MG63 (cell line): ENCODE results near the gene EIF2S1. TPM values are rescaled to one million over a fixed set of nuclear protein-coding genes. Genes with fewer than 3 reads are reported as not detected.
"Not testable (repeated sequence)": the region's sequence is repeated elsewhere in the genome, so short reads cannot be mapped to it uniquely, and the experiment has no call there.

Source experiments
- DNase-seq: peaks from one replicate; pipeline ENCODE4 v3.0.0-alpha.2; 2020
- H3K27me3 ChIP-seq: fragments of 250-450 bp; sonication (Bioruptor Pico); 2 replicates; pipeline ENCODE4 v1.5.1; 2020; ENCODE audit warnings: mild to moderate bottlenecking, moderate library complexity
- H3K36me3 ChIP-seq: fragments of 250-450 bp; sonication (Bioruptor Pico); 2 replicates; pipeline ENCODE4 v1.5.1; 2020; ENCODE audit warnings: mild to moderate bottlenecking, moderate library complexity
- H3K4me3 ChIP-seq: fragments of 250-450 bp; sonication (Bioruptor Pico); 2 replicates; pipeline ENCODE4 v1.5.1; 2020; ENCODE audit warnings: mild to moderate bottlenecking, moderate library complexity
- H3K9me3 ChIP-seq: fragments of 250-450 bp; sonication (Bioruptor Pico); 2 replicates; pipeline ENCODE4 v1.5.1; 2020; ENCODE audit warnings: mild to moderate bottlenecking, moderate library complexity
- total RNA-seq: library from RNA; depleted of rRNA; stranded (reverse); fragments of >200 nt; shearing (Covaris generic); gene quantifications from 2 replicates; pipeline ENCODE4 v1.2.3, GENCODE V29; 2014; ENCODE audit warnings: low replicate concordance; rRNA removed

EIF2S1 gene
- total RNA-seq = 284 and 534 TPM in 2 replicates

DNA sequence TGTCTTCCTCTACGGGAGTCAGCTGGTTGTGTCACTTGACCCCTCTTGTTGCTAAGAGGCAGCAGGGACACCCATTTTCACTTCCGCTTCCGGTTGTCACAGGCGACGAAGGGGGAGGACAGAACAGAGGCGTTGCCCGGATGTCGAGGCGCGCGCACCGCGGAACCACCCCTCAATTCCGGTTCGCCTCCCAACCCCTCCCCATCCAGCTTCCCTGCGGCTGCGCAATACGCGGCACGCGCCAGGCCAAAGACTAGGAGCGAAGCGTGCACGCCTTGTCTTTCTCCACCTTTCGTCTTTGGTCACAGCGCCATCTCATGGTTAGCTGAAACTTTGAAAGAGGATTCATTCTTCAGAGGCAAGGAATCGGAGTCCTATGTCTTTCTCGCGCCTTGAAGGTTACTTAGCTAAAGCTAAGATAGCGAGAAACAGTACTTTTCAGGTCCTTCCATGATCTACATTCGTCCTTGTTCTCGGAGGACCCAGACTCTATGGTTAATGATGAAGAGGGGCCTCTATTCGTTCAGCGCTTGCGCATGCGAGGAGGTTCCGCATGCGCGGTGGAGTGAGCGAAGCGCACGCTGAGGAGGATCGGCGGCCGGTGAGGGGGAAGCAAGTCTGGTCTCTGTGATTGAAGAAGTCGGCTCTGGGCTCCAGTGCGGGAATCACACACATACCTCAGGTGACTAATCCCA is at the start of gene EIF2S1, which contains the start of gene ATP6V1D:
Gene EIF2S1 (plus strand): TSS at position 554 of the 695 bp plus-strand sequence. CDS start 4,440 bp downstream, outside the sequence.
Gene ATP6V1D (minus strand): TSS at position 30 of the 695 bp plus-strand sequence. CDS start 106 bp downstream, outside the sequence.
- Histone ChIP-seq H3K9me3 (no peaks in the 10 kb centered on the region), H3K36me3 (peaks cover 29% of the 10 kb centered on the region), H3K27me3 (no peaks in the 10 kb centered on the region), H3K4me3 (peak within 1 kb of the TSS; percentile 78)
- DNase-seq = peak; percentile 96

DNA sequence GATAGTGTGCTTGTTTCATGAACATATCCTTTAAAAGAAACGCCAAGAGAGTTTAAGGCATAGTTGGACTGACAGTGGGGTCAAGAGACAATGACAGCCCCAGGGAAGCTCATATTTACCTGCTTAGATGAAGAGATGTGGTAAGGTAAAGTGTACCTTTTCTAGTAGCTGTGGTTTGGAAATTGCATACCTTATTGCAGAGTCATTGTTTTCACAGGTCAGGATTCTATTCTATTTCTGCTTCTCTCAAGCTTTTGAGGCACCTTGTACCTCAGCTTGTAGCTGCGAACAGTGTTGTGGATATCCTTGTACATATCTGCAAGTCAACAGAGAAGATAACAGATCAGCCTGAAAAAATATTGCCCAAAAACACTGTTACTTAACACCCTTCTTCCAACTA is 48.3 kb upstream of the EIF2S1 start:
- Histone ChIP-seq H3K9me3 (no peaks in the 10 kb centered on the region), H3K4me3 (no peak overlapping the region), H3K27me3 (no peaks in the 10 kb centered on the region), H3K36me3 (no peaks in the 10 kb centered on the region)
- DNase-seq = no peak

DNA sequence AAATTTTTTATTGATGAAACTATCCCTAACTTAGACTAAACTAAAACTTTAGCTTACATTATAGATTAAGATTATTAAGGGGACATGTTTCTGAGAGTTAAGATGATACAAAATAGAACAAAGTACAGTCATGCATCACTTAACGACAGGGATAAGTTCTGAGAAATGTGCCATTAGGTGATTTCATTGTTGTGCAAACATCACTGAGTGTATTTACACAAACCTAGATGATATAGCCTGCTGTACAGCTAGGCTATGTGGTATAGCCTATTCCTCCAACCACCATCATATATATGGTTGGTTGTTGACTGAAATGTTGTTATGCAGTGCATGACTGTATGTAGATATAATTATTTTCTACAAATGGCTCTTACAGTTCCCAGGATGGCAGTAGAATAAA is 47.0 kb upstream of the EIF2S1 start:
- H3K27me3 ChIP-seq = no peaks in the 10 kb centered on the region
- no peaks in the 10 kb centered on the region for H3K9me3 ChIP-seq

GRCh38 chr14:67317822-67318221 is 42.3 kb upstream of the EIF2S1 start:
- H3K9me3 ChIP-seq = no peaks in the 10 kb centered on the region
- no peak for DNase-seq
- no peak overlapping the region for H3K4me3 ChIP-seq
- H3K27me3 ChIP-seq = no peaks in the 10 kb centered on the region
- peaks cover 4% of the 10 kb centered on the region; the same call in 1 of the 2 replicates for H3K36me3 ChIP-seq

More for the DNA sequence above, 47.0 kb upstream of the EIF2S1 start:
- no peak overlapping the region for H3K4me3 ChIP-seq
- H3K36me3 ChIP-seq = peaks cover 4% of the 10 kb centered on the region; the same call in 1 of the 2 replicates
- DNase-seq = no peak

GRCh38 chr14:67319142-67319541 is 41.0 kb upstream of the EIF2S1 start:
- Histone ChIP-seq H3K4me3 (no peak overlapping the region), H3K9me3 (no peaks in the 10 kb centered on the region), H3K27me3 (no peaks in the 10 kb centered on the region), H3K36me3 (peaks cover 4% of the 10 kb centered on the region; the same call in 1 of the 2 replicates)
- no peak for DNase-seq

DNA sequence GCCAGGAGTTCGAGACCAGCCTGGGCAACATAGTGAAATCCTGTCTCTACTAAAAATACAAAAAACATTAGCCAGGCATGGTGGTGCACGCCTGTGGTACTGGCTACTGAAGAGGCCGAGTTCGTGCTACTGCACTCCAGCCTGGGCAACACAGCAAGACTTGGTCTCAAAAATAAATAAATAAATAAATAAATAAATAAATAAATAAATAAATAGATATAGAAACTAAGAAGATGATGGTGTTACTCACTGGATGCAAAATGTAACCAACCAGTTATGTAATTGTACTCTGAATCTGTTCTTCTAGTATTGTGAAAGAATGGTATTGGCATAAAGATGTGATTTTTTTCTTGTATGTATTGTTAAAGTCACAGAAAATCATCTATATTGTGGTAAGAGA is 30.5 kb upstream of the EIF2S1 start:
- peaks cover 13% of the 10 kb centered on the region for H3K36me3 ChIP-seq
- not testable (repeated sequence) for H3K9me3 ChIP-seq, DNase-seq, H3K4me3 ChIP-seq, H3K27me3 ChIP-seq

DNA sequence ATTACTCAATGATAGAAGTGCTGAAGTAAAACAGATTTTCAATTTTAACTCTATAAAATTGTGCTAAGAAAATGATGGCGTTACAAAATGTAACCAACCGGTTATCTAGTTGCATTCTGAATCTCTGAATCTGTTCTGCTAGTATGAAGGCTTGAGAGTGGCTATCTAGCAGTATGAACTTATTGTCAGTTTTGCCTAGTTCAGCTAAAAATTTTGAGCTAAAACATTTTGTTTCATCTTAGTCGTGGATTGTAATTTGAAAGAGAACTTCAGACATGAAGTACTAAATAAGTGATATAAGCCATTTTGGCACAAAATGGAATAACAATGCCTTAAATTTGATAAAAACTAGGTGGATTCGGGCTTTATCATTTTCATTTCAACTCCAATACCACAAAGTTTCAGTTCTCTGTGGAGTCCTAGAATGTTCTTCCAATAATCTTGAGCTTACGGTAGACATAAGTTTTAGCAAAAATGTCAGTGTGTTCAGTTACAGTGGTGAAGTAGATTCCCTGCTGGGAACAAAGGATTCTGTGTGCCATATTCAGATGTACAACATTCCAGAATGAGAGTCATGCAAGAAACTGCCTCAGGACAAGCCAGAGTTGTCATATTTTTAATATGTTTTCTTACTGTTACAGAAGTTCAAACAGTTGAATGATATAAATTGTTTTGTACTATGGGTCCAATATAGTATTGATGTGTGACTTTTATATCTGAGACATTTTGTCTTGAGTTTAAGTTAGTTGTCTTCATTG is 28.6 kb upstream of the EIF2S1 start:
- Histone ChIP-seq H3K36me3 (peaks cover 16% of the 10 kb centered on the region), H3K4me3 (no peak overlapping the region), H3K9me3 (no peaks in the 10 kb centered on the region), H3K27me3 (no peaks in the 10 kb centered on the region)
- DNase-seq = no peak

DNA sequence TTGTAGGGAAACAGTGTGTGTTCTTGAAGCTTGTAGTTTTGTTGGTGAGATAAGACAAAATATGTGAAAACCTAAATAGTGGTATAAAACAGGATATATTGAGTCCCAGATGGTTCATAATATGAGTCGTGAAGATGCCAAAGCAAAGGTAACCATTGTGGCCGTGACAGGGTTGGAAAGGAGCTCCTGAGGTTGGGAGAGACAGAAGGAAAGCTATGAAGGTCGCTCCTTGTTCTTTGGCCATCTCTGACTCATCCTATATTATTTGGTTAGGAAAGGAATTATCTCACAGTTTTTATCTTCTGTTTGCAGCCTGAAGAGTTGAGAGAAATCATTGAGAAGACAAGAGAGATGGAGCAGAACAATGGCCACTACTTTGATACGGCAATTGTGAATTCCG is 27.7 kb upstream of the EIF2S1 start:
- Histone ChIP-seq H3K36me3 (peaks cover 20% of the 10 kb centered on the region), H3K4me3 (no peak overlapping the region), H3K27me3 (no peaks in the 10 kb centered on the region), H3K9me3 (no peaks in the 10 kb centered on the region)
- no peak for DNase-seq

- DNase-seq = no peak
- no peak overlapping the region for H3K4me3 ChIP-seq
- H3K27me3 ChIP-seq = no peaks in the 10 kb centered on the region
- peaks cover 18% of the 10 kb centered on the region for H3K36me3 ChIP-seq
- H3K9me3 ChIP-seq = no peaks in the 10 kb centered on the region
Measured at GRCh38 chr14:67335781-67336180, 24.3 kb upstream of the EIF2S1 start.

DNA sequence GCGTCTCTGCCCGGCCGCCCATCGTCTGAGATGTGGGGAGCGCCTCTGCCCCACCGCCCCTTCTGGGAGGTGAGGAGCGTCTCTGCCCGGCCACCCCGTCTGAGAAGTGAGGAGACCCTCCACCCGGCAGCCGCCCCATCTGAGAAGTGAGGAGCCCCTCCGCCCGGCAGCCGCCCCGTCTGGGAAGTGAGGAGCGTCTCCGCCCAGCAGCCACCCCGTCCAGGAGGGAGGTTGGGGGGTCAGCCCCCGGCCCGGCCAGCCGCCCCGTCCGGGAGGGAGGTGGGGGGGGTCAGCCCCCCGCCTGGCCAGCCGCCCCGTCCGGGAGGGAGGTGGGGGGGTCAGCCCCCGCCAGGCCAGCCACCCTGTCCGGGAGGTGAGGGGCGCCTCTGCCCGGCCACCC is 18.9 kb upstream of the EIF2S1 start:
- H3K36me3 ChIP-seq = peaks cover 10% of the 10 kb centered on the region
- H3K4me3 ChIP-seq, H3K9me3 ChIP-seq, DNase-seq, H3K27me3 ChIP-seq: not testable (repeated sequence)

- Histone ChIP-seq H3K27me3 (no peaks in the 10 kb centered on the region), H3K9me3 (no peaks in the 10 kb centered on the region), H3K4me3 (no peak overlapping the region), H3K36me3 (peaks cover 5% of the 10 kb centered on the region; the same call in 1 of the 2 replicates)
- no peak for DNase-seq
Measured at GRCh38 chr14:67343601-67344230, 16.4 kb upstream of the EIF2S1 start.

DNA sequence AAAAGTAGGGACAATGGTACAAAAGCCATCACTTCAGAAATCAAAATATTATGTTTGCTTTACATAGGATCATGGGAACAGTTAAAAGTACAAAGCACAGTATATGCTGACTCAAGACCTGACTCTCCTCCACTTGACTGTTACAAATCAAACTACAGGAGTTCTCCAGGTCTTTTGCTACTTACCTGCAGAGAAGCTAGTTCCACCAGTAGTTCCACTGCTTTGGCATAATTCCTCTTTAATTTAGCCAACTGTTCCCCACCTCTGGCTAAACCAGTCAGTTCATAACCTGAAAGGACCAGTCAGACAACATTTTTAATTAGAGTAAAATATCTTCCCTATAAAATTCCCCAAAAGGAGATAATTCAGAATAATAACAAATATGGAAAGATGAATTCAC is 14.5 kb upstream of the EIF2S1 start:
- Histone ChIP-seq H3K36me3 (peaks cover 18% of the 10 kb centered on the region), H3K27me3 (no peaks in the 10 kb centered on the region), H3K9me3 (no peaks in the 10 kb centered on the region), H3K4me3 (no peak overlapping the region)
- no peak for DNase-seq

DNA sequence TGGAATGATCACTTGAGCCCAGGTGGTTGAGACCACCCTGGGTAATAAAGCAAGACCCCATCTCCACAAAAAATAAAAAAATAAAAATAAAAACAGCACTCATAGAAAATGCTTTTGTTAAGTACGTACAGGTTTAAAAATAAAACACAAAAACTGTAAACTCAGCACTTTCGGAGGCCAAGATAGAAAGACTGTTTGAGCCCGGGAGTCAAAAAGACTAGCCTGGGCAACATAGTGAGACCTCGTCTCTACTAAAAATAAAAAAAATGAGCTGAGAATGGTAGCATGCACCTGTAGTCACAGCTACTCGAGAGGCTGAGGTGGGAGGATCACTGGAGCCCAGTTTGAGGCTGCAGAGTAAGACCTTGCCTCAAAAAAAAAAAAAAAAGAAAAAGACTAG is 8.1 kb upstream of the EIF2S1 start:
- H3K9me3 ChIP-seq = no peaks in the 10 kb centered on the region
- no peaks in the 10 kb centered on the region for H3K27me3 ChIP-seq
- DNase-seq = no peak
- H3K4me3 ChIP-seq = no peak overlapping the region
- peaks cover 17% of the 10 kb centered on the region for H3K36me3 ChIP-seq

DNA sequence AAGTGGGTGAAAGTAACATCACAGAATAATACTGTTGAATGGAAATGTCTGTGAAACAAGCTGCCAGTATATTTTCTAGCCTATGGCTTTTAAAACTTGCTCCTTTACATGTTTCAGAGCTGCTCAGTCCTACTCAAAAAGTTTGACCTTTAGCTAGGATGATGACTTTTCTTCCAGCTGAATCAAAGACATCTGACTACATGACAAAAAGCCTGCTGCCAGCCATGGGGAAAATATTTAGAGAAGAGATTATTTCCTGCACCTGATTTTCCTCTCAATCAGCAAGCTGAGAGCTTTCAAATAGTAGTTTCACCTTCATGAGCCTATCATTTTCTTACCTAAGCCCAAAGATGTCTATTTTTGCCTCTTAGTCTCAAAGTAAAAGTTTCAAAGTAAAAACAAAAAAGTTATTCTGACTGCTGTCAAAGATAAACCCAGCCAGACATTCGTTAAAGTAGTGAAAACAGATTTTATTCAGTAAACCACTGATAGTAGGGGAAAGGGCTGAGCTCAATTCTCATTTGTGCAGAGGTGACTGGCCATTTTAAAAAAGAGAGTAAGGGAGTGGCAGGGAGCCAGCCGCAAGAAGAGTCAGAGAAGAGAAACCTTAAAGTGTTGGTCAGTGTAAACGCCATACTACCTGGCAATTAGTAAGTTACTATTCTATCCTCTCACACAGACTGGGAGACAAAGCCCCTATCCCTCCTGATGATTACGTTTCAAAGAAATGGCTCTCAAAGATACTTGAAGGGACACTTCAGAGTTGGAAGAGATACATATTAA is 2.8 kb upstream of the EIF2S1 start:
- Histone ChIP-seq H3K9me3 (no peaks in the 10 kb centered on the region), H3K36me3 (peaks cover 7% of the 10 kb centered on the region; the same call in 1 of the 2 replicates), H3K27me3 (no peaks in the 10 kb centered on the region), H3K4me3 (no peak overlapping the region)
- no peak for DNase-seq

GRCh38 chr14:67357969-67358354 is 2.2 kb upstream of the EIF2S1 start:
- Histone ChIP-seq H3K9me3 (no peaks in the 10 kb centered on the region), H3K36me3 (peaks cover 13% of the 10 kb centered on the region), H3K4me3 (peak overlapping the region; percentile 78), H3K27me3 (no peaks in the 10 kb centered on the region)
- no peak for DNase-seq

DNA sequence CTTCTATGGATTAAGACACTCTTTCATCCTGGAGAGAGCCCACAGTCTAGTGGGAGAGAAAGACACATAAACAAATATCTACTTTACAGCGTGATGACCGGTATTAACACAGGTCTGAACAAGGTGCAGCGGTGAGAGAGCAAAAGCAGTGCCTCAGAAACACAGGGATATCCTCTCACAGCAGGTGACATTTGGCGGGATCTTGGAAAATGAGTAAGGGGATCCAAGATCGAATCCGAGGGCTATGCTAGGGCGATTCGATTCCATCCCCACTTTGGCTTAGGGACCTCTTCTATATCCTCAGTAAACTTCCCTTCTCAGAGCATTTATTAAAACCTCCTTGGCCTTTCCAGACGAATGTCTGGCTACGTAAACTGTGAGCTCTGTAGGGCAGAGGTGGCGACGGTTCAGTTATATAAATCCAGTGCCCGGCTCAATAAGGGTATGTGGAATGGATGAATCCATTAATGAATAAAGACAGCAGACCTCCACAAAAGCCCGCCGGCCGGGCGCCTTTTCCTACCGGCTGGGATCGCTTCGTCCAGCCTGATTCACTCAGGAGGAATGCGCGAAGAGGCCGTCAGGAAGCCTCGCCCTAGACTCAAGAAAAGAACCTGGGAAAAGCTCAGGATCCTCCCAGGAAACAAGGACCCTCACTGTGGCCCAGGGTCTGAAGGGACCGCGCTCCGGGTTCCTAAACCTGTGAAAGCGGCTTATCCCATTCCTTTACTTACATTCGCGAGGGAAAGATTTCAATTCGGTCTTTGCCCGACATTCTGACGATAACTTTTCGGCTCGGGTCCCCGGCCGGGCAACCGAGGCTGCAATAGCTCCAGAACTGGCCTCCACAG is 979 bp upstream of the EIF2S1 start:
- Histone ChIP-seq H3K27me3 (no peaks in the 10 kb centered on the region), H3K36me3 (peaks cover 23% of the 10 kb centered on the region), H3K4me3 (peak overlapping the region; percentile 78), H3K9me3 (no peaks in the 10 kb centered on the region)
- peak; percentile 44 for DNase-seq
